OCI-LY7 (cell line): Measurements from ENCODE around the gene FAHD2B.
"Not testable (repeated sequence)": the region's sequence is repeated elsewhere in the genome, so short reads cannot be mapped to it uniquely, and the experiment has no call there.

Source experiments
- EZH2phosphoT487 ChIP-seq: fragments of 200-600 bp; sonication (generic); IDR thresholded peaks from 2 replicates; pipeline ENCODE4 v1.6.1; 2018; ENCODE audit warnings: low read depth, borderline replicate concordance, mild to moderate bottlenecking, mixed run types, antibody characterized with exemption, low read length, moderate library complexity, mixed read lengths
- TF ChIP-seq, protein P1 (sequence below): fragments of 200-600 bp; sonication (generic); conservative IDR thresholded peaks from 2 replicates; pipeline ENCODE4 v1.5.1; 2014; ENCODE audit warnings: mild to moderate bottlenecking, antibody characterized with exemption, low read length, moderate library complexity, mixed read lengths

DNA sequence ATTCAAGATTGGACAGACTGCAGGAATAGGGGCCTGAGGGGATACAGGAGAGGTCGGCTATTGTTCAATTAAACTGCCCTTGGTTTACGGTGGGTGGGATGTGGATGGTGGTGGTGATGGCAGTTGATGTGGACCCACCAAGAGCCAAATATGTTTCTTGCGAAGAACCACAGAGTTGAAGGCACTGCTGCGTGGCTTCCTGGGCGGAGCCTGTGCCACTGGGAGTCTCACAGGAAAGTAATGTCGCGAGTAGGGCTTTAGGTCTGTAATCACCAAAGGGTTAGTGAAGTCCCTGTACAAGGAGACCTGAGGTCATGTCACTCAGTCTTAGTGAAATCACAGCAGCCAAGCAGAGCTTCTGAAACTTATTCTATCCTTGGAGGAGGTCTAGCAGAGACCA is 46.2 kb downstream of the FAHD2B start:
- TF ChIP-seq, protein P1, sequence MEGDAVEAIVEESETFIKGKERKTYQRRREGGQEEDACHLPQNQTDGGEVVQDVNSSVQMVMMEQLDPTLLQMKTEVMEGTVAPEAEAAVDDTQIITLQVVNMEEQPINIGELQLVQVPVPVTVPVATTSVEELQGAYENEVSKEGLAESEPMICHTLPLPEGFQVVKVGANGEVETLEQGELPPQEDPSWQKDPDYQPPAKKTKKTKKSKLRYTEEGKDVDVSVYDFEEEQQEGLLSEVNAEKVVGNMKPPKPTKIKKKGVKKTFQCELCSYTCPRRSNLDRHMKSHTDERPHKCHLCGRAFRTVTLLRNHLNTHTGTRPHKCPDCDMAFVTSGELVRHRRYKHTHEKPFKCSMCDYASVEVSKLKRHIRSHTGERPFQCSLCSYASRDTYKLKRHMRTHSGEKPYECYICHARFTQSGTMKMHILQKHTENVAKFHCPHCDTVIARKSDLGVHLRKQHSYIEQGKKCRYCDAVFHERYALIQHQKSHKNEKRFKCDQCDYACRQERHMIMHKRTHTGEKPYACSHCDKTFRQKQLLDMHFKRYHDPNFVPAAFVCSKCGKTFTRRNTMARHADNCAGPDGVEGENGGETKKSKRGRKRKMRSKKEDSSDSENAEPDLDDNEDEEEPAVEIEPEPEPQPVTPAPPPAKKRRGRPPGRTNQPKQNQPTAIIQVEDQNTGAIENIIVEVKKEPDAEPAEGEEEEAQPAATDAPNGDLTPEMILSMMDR, result not testable (repeated sequence)
- not testable (repeated sequence) for TF ChIP-seq EZH2phosphoT487
